Measurements from ENCODE around the gene PRKAA2.

PRKAA2 gene

GRCh38 chr1:56627019-56627635 lies 18.0 kb upstream of the PRKAA2 start:
- peak overlapping the region; percentile 48 for H3K27ac ChIP-seq
- H3K27me3 ChIP-seq (replicated peaks) = no peaks in the 10 kb centered on the region
- TF ChIP-seq, protein P1, sequence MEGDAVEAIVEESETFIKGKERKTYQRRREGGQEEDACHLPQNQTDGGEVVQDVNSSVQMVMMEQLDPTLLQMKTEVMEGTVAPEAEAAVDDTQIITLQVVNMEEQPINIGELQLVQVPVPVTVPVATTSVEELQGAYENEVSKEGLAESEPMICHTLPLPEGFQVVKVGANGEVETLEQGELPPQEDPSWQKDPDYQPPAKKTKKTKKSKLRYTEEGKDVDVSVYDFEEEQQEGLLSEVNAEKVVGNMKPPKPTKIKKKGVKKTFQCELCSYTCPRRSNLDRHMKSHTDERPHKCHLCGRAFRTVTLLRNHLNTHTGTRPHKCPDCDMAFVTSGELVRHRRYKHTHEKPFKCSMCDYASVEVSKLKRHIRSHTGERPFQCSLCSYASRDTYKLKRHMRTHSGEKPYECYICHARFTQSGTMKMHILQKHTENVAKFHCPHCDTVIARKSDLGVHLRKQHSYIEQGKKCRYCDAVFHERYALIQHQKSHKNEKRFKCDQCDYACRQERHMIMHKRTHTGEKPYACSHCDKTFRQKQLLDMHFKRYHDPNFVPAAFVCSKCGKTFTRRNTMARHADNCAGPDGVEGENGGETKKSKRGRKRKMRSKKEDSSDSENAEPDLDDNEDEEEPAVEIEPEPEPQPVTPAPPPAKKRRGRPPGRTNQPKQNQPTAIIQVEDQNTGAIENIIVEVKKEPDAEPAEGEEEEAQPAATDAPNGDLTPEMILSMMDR (IDR thresholded peaks at IDR 0.05; ENCODE audit: low read depth, low read length, missing control alignments) = no peak
- H3K36me3 ChIP-seq (replicated peaks) = no peaks in the 10 kb centered on the region
- H3K4me3 ChIP-seq (ENCODE audit: low read depth, low read length) = no peak overlapping the region
- in situ Hi-C loops (cut with HindIII; ENCODE audit: low pct_ligation_motif_present, low sequenced_read_pairs) = no loop called here
- DNase-seq = no peak

- no peak overlapping the region for H3K4me3 ChIP-seq (ENCODE audit: low read depth, low read length)
- peak overlapping the region; percentile 48 for H3K27ac ChIP-seq
- DNase-seq = peak; percentile 39
- no peaks in the 10 kb centered on the region for H3K36me3 ChIP-seq (replicated peaks)
- TF ChIP-seq, protein P1 (IDR thresholded peaks at IDR 0.05; ENCODE audit: low read depth, low read length, missing control alignments) = no peak
- in situ Hi-C loops (cut with HindIII; ENCODE audit: low pct_ligation_motif_present, low sequenced_read_pairs) = no loop called here
- no peaks in the 10 kb centered on the region for H3K27me3 ChIP-seq (replicated peaks)
Observed at GRCh38 chr1:56627636-56628039, 17.5 kb upstream of the PRKAA2 start.

GRCh38 chr1:56630786-56631185 lies 14.3 kb upstream of the PRKAA2 start:
- no peaks in the 10 kb centered on the region for H3K36me3 ChIP-seq (replicated peaks)
- TF ChIP-seq, protein P1 (IDR thresholded peaks at IDR 0.05; ENCODE audit: low read depth, low read length, missing control alignments) = no peak
- no peak for DNase-seq
- in situ Hi-C loops (cut with HindIII; ENCODE audit: low pct_ligation_motif_present, low sequenced_read_pairs) = no loop called here
- H3K4me3 ChIP-seq (ENCODE audit: low read depth, low read length) = no peak overlapping the region
- no peaks in the 10 kb centered on the region for H3K27me3 ChIP-seq (replicated peaks)
- H3K27ac ChIP-seq = no peak overlapping the region

DNA sequence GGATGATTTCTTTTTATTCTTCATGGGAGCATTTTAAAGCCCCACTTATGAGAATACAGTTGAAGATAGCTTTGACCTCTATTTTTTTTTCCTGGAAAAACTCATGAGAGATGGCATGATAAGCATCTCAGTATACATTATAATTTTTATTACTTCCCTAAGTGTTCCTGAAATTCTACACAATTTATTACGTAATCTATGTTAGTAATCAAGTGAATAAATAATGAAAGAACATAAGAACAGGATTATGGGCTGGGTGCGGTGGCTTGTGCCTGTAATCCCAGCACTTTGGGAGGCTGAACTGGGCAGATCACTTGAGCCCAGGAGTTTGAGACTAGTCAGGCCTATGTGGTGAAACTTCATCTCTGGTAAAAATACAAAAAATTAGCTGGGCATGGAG lies 13.2 kb upstream of the PRKAA2 start:
- Histone ChIP-seq H3K27me3 (replicated peaks) (no peaks in the 10 kb centered on the region), H3K27ac (no peak overlapping the region), H3K4me3 (ENCODE audit: low read depth, low read length) (no peak overlapping the region), H3K36me3 (replicated peaks) (no peaks in the 10 kb centered on the region)
- in situ Hi-C loops (cut with HindIII; ENCODE audit: low pct_ligation_motif_present, low sequenced_read_pairs) = no loop called here
- TF ChIP-seq, protein P1 (IDR thresholded peaks at IDR 0.05; ENCODE audit: low read depth, low read length, missing control alignments) = no peak
- DNase-seq = no peak

GRCh38 chr1:56634981-56635380 lies 10.1 kb upstream of the PRKAA2 start:
- DNase-seq = no peak
- H3K27me3 ChIP-seq (replicated peaks) = no peaks in the 10 kb centered on the region
- no peak overlapping the region for H3K27ac ChIP-seq
- H3K4me3 ChIP-seq (ENCODE audit: low read depth, low read length) = no peak overlapping the region
- H3K36me3 ChIP-seq (replicated peaks) = no peaks in the 10 kb centered on the region
- TF ChIP-seq, protein P1 (IDR thresholded peaks at IDR 0.05; ENCODE audit: low read depth, low read length, missing control alignments) = no peak
- in situ Hi-C loops (cut with HindIII; ENCODE audit: low pct_ligation_motif_present, low sequenced_read_pairs) = no loop called here

DNA sequence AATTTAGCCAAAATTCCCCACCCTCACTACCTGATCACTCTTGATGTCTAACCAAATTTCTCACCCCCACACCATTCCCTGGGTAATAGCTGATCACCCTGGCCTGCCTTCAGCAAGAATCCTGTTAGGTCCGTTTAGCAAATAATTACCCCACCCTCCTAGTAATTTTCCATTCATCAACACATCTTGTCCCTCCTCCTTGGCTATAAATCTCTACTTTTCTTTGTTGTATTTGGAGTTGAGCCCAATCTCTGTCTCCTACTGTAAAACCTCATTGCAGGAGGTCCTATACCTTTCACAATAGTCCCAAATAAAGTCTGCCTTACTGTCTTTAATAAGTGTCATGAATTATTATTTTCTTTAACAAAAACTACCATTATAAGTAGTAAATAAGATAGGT lies 6.9 kb upstream of the PRKAA2 start:
- no peaks in the 10 kb centered on the region for H3K27me3 ChIP-seq (replicated peaks)
- TF ChIP-seq, protein P1 (IDR thresholded peaks at IDR 0.05; ENCODE audit: low read depth, low read length, missing control alignments) = no peak
- no peak overlapping the region for H3K4me3 ChIP-seq (ENCODE audit: low read depth, low read length)
- DNase-seq = no peak
- in situ Hi-C loops (cut with HindIII; ENCODE audit: low pct_ligation_motif_present, low sequenced_read_pairs) = no loop called here
- no peak overlapping the region for H3K27ac ChIP-seq
- no peaks in the 10 kb centered on the region for H3K36me3 ChIP-seq (replicated peaks)
